Osteoblast (primary cell): ENCODE measurements around the gene AMOTL1. TPM values are rescaled to one million over a fixed set of nuclear protein-coding genes. Genes with fewer than 3 reads are reported as not detected.

Experiments used
- DNase-seq: peaks from one replicate; pipeline ENCODE4 v3.0.0; 2011; ENCODE audit warnings: low spot score, mixed read lengths; ENCODE audit not compliant: insufficient read length; ENCODE audit errors: missing footprints
- H2AFZ ChIP-seq: 2 replicates; pipeline ENCODE4 v1.6.0; 2011; ENCODE audit warnings: mild to moderate bottlenecking, low read length
- H3K27ac ChIP-seq: 2 replicates; pipeline ENCODE4 v1.5.1; 2011; ENCODE audit warnings: mild to moderate bottlenecking, low read depth, low read length, moderate library complexity
- H3K27me3 ChIP-seq: 2 replicates; pipeline ENCODE4 v1.6.0; 2012; ENCODE audit warnings: mild to moderate bottlenecking, control low read depth, inconsistent platforms, low read length, moderate library complexity; ENCODE audit not compliant: insufficient read depth
- H3K36me3 ChIP-seq: 2 replicates; pipeline ENCODE4 v1.5.1; 2011; ENCODE audit warnings: mild to moderate bottlenecking, low read length, control low read depth, moderate library complexity; ENCODE audit not compliant: insufficient read depth
- H3K4me1 ChIP-seq: 2 replicates; pipeline ENCODE4 v1.5.1; 2011; ENCODE audit warnings: mild to moderate bottlenecking, low read length, control low read depth, moderate library complexity; ENCODE audit not compliant: insufficient read depth
- H3K4me2 ChIP-seq: 2 replicates; pipeline ENCODE4 v1.6.0; 2011; ENCODE audit warnings: mild to moderate bottlenecking, low read length; ENCODE audit not compliant: insufficient read depth
- H3K4me3 ChIP-seq: fragments of 200-600 bp; sonication (generic); 3 replicates; pipeline ENCODE4 v1.5.1; 2012; ENCODE audit warnings: mild to moderate bottlenecking, low read length, inconsistent platforms; ENCODE audit not compliant: insufficient read depth
- H3K79me2 ChIP-seq: 2 replicates; pipeline ENCODE4 v1.6.0; 2012; ENCODE audit warnings: mild to moderate bottlenecking, low read length, control low read depth, inconsistent platforms; ENCODE audit not compliant: insufficient read depth
- H3K9me3 ChIP-seq: 2 replicates; pipeline ENCODE4 v1.5.1; 2011; ENCODE audit warnings: low read depth, low read length, control low read depth
- H4K20me1 ChIP-seq: 2 replicates; pipeline ENCODE4 v1.6.0; 2012; ENCODE audit warnings: mild to moderate bottlenecking, low read length, control low read depth; ENCODE audit not compliant: insufficient read depth
- CTCF ChIP-seq: IDR thresholded peaks from 2 replicates; pipeline ENCODE4 v1.5.1; 2011; ENCODE audit warnings: mild to moderate bottlenecking, low read depth, low read length, moderate library complexity; ENCODE audit errors: extremely low read depth
- total RNA-seq: library from RNA; depleted of rRNA; stranded (reverse); fragments of >200 nt; gene quantifications from 2 replicates; pipeline ENCODE4 v1.2.3, GENCODE V29; 2012

AMOTL1 gene
- total RNA-seq, 1 donor, result 53.6 TPM

GRCh38 chr11:94888204-94888603, 120.0 kb downstream of the AMOTL1 start:
- no peak overlapping the region for H2AFZ ChIP-seq
- no peaks in the 10 kb centered on the region for H3K4me1 ChIP-seq
- no peak for TF ChIP-seq CTCF
- H3K27ac ChIP-seq, result no peak overlapping the region
- peaks cover 8% of the 10 kb centered on the region for H3K79me2 ChIP-seq
- no peak overlapping the region for H3K4me3 ChIP-seq
- DNase-seq, result no peak
- H3K36me3 ChIP-seq, result peaks cover 3% of the 10 kb centered on the region
- no peaks in the 10 kb centered on the region for H4K20me1 ChIP-seq
- no peaks in the 10 kb centered on the region for H3K9me3 ChIP-seq
- H3K4me2 ChIP-seq, result no peak overlapping the region
- no peaks in the 10 kb centered on the region for H3K27me3 ChIP-seq

DNA sequence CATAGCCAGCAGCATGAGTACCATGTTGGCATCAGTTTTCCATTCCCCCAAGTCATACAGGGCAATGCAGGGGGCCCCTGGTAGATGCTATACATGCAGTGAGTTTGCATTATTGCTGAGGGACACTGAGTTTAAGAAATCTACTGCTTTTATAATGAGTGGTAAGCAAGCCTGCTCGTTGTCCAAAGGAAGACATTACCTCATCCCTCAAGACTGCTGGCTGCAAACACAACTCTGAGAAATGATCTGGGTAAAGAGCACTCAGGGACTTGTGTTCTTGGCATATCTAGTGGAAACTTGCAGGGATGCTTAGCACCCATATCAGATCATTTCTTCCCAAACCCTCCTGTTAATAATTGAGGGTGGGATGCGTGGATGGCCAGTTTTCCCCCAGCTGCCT, 127.3 kb downstream of the AMOTL1 start:
- peak overlapping the region; percentile 64 for H3K27ac ChIP-seq
- H3K4me3 ChIP-seq, result no peak overlapping the region
- H2AFZ ChIP-seq, result no peak overlapping the region
- no peaks in the 10 kb centered on the region for H4K20me1 ChIP-seq
- H3K27me3 ChIP-seq, result no peaks in the 10 kb centered on the region
- DNase-seq, result no peak
- H3K36me3 ChIP-seq, result peaks cover 3% of the 10 kb centered on the region
- H3K4me2 ChIP-seq, result no peak overlapping the region
- peaks cover 8% of the 10 kb centered on the region for H3K4me1 ChIP-seq
- H3K9me3 ChIP-seq, result peaks cover 2% of the 10 kb centered on the region
- TF ChIP-seq CTCF, result no peak
- H3K79me2 ChIP-seq, result peaks cover 6% of the 10 kb centered on the region

DNA sequence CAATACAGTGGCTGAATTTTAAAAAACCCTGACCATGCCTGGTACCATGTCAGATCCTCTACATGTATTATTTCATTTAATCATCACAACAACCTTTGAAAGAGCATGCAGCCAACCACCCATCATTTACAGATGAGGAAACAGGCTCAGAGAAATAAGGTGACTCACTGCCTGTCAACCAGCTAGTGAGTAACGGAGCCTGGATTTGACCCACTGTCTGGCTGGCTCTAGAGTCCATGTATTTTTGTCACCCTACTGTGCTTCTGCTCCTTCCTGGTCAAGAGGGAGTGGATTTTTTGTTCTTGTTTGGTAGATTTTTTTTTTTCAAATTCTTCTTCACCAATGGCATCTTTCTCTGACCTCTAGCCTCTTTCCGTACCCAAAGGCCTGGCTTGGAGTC, 127.8 kb downstream of the AMOTL1 start:
- Histone ChIP-seq H3K27me3 (no peaks in the 10 kb centered on the region), H3K4me2 (no peak overlapping the region), H3K36me3 (peaks cover 3% of the 10 kb centered on the region), H4K20me1 (no peaks in the 10 kb centered on the region), H2AFZ (no peak overlapping the region), H3K79me2 (peaks cover 6% of the 10 kb centered on the region), H3K9me3 (peaks cover 2% of the 10 kb centered on the region), H3K27ac (peak overlapping the region; percentile 64), H3K4me1 (peaks cover 8% of the 10 kb centered on the region), H3K4me3 (no peak overlapping the region)
- no peak for DNase-seq
- no peak for TF ChIP-seq CTCF

DNA sequence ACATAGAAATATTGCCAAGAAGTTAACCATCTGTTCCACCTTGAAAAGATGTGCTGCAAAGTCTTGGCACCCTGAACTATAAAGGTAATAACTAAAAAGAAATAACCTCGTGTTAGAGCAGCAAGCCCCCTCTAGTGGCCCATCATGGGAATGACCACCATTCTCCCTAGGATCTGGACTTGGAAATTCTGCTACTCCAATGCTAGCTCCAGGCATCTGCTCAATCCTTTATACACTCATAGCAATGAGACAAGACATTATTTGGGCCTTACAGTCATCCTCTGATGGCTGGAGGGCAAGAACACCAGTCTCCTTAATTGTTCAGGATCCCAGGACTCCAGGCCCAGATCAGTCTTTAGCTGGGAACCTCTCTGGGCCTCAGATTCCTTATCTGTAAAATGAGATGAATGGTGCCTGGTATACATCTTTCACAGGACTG, 129.2 kb downstream of the AMOTL1 start:
- Histone ChIP-seq H3K4me1 (peaks cover 8% of the 10 kb centered on the region), H3K4me2 (no peak overlapping the region), H3K27me3 (no peaks in the 10 kb centered on the region), H3K9me3 (peaks cover 2% of the 10 kb centered on the region), H3K4me3 (no peak overlapping the region), H3K79me2 (no peaks in the 10 kb centered on the region), H4K20me1 (no peaks in the 10 kb centered on the region), H3K27ac (no peak overlapping the region), H2AFZ (no peak overlapping the region), H3K36me3 (peaks cover 3% of the 10 kb centered on the region)
- TF ChIP-seq CTCF, result peak; percentile 96
- no peak for DNase-seq
